B cell (primary cell): ENCODE data around the gene ZNF579.

Source experiments
- CTCF ChIP-seq: fragments of 200-600 bp; IDR thresholded peaks from one replicate; pipeline ENCODE4 v1.8.0; 2022; ENCODE audit warnings: antibody characterized with exemption, mild to moderate bottlenecking
- EZH2 ChIP-seq: IDR thresholded peaks from 2 replicates; pipeline ENCODE4 v1.6.1; 2012; ENCODE audit warnings: borderline replicate concordance, low read depth, mild to moderate bottlenecking, moderate library complexity, low read length; ENCODE audit not compliant: insufficient read depth, poor library complexity, severe bottlenecking

GRCh38 chr19:55616395-55616875 is 35.8 kb upstream of the ZNF579 start:
- no peak for TF ChIP-seq CTCF
- TF ChIP-seq EZH2, result no peak
